ENCODE results near the gene LPO.

LPO gene

GRCh38 chr17:58228679-58229078 lies 9.7 kb upstream of the LPO start:
- TF ChIP-seq CTCF (IDR thresholded peaks at IDR 0.05; ENCODE audit: low read depth, low read length) = no peak
- no peak for TF ChIP-seq EZH2phosphoT487 (IDR thresholded peaks at IDR 0.05; ENCODE audit: low read depth)
- no peak overlapping the region for H3K27ac ChIP-seq (ENCODE audit: low read length)
- H3K4me2 ChIP-seq (ENCODE audit: low read length) = no peak overlapping the region
- H3K79me2 ChIP-seq (ENCODE audit: low read length) = no peaks in the 10 kb centered on the region
- peaks cover 19% of the 10 kb centered on the region for H3K27me3 ChIP-seq (ENCODE audit: low read depth, low read length)
- no peaks in the 10 kb centered on the region for H4K20me1 ChIP-seq (ENCODE audit: insufficient read depth, low read length)
- H3K9ac ChIP-seq (ENCODE audit: low read length) = no peak overlapping the region
- H3K4me3 ChIP-seq (ENCODE audit: low read length) = no peak overlapping the region
- peaks cover 18% of the 10 kb centered on the region for H3K4me1 ChIP-seq (ENCODE audit: low read length)
- H3K9me3 ChIP-seq (ENCODE audit: insufficient read depth, low read length) = no peaks in the 10 kb centered on the region
- H2AFZ ChIP-seq (ENCODE audit: low read depth, low read length) = no peak overlapping the region
- no peaks in the 10 kb centered on the region for H3K36me3 ChIP-seq (replicated peaks; ENCODE audit: low read depth, low read length)

GRCh38 chr17:58229384-58229783 lies 9.0 kb upstream of the LPO start:
- no peaks in the 10 kb centered on the region for H3K36me3 ChIP-seq (replicated peaks; ENCODE audit: low read depth, low read length)
- no peak overlapping the region for H3K9ac ChIP-seq (ENCODE audit: low read length)
- no peak overlapping the region for H3K4me2 ChIP-seq (ENCODE audit: low read length)
- H3K79me2 ChIP-seq (ENCODE audit: low read length) = no peaks in the 10 kb centered on the region
- no peaks in the 10 kb centered on the region for H3K9me3 ChIP-seq (ENCODE audit: insufficient read depth, low read length)
- no peak overlapping the region for H3K4me3 ChIP-seq (ENCODE audit: low read length)
- no peak overlapping the region for H2AFZ ChIP-seq (ENCODE audit: low read depth, low read length)
- no peaks in the 10 kb centered on the region; the same call in 1 of the 2 replicates for H4K20me1 ChIP-seq (ENCODE audit: insufficient read depth, low read length)
- TF ChIP-seq CTCF (IDR thresholded peaks at IDR 0.05; ENCODE audit: low read depth, low read length) (no peak), EZH2phosphoT487 (IDR thresholded peaks at IDR 0.05; ENCODE audit: low read depth) (no peak)
- peaks cover 17% of the 10 kb centered on the region for H3K4me1 ChIP-seq (ENCODE audit: low read length)
- no peak overlapping the region for H3K27ac ChIP-seq (ENCODE audit: low read length)
- peaks cover 23% of the 10 kb centered on the region for H3K27me3 ChIP-seq (ENCODE audit: low read depth, low read length)

- Histone ChIP-seq H3K9ac (ENCODE audit: low read length) (no peak overlapping the region), H2AFZ (ENCODE audit: low read depth, low read length) (no peak overlapping the region), H3K4me3 (ENCODE audit: low read length) (no peak overlapping the region), H3K27me3 (ENCODE audit: low read depth, low read length) (peaks cover 28% of the 10 kb centered on the region), H3K9me3 (ENCODE audit: insufficient read depth, low read length) (no peaks in the 10 kb centered on the region), H4K20me1 (ENCODE audit: insufficient read depth, low read length) (no peaks in the 10 kb centered on the region; the same call in 1 of the 2 replicates), H3K4me1 (ENCODE audit: low read length) (peaks cover 16% of the 10 kb centered on the region), H3K27ac (ENCODE audit: low read length) (no peak overlapping the region), H3K36me3 (replicated peaks; ENCODE audit: low read depth, low read length) (no peaks in the 10 kb centered on the region), H3K4me2 (ENCODE audit: low read length) (no peak overlapping the region), H3K79me2 (ENCODE audit: low read length) (no peaks in the 10 kb centered on the region)
- TF ChIP-seq EZH2phosphoT487 (IDR thresholded peaks at IDR 0.05; ENCODE audit: low read depth) (no peak), CTCF (IDR thresholded peaks at IDR 0.05; ENCODE audit: low read depth, low read length) (no peak)
These were observed 8.5 kb upstream of the LPO start for GRCh38 chr17:58229881-58230280.

- Histone ChIP-seq H3K9ac (ENCODE audit: low read length) (no peak overlapping the region), H4K20me1 (ENCODE audit: insufficient read depth, low read length) (no peaks in the 10 kb centered on the region; the same call in 1 of the 2 replicates), H3K27ac (ENCODE audit: low read length) (no peak overlapping the region), H3K4me1 (ENCODE audit: low read length) (peaks cover 16% of the 10 kb centered on the region), H3K4me3 (ENCODE audit: low read length) (no peak overlapping the region), H3K4me2 (ENCODE audit: low read length) (no peak overlapping the region), H3K79me2 (ENCODE audit: low read length) (no peaks in the 10 kb centered on the region), H3K36me3 (replicated peaks; ENCODE audit: low read depth, low read length) (no peaks in the 10 kb centered on the region), H3K27me3 (ENCODE audit: low read depth, low read length) (peaks cover 45% of the 10 kb centered on the region), H2AFZ (ENCODE audit: low read depth, low read length) (no peak overlapping the region), H3K9me3 (ENCODE audit: insufficient read depth, low read length) (no peaks in the 10 kb centered on the region)
- TF ChIP-seq EZH2phosphoT487 (IDR thresholded peaks at IDR 0.05; ENCODE audit: low read depth) (no peak), CTCF (IDR thresholded peaks at IDR 0.05; ENCODE audit: low read depth, low read length) (no peak)
These were observed 6.7 kb upstream of the LPO start for GRCh38 chr17:58231641-58232040.
